ENCODE results near the gene ADGRG4. TPM values are rescaled to one million over a fixed set of nuclear protein-coding genes. Genes with fewer than 3 reads are reported as not detected.

ADGRG4 gene
- total RNA-seq, 2 experiments from 2014 or later, result not detected

DNA sequence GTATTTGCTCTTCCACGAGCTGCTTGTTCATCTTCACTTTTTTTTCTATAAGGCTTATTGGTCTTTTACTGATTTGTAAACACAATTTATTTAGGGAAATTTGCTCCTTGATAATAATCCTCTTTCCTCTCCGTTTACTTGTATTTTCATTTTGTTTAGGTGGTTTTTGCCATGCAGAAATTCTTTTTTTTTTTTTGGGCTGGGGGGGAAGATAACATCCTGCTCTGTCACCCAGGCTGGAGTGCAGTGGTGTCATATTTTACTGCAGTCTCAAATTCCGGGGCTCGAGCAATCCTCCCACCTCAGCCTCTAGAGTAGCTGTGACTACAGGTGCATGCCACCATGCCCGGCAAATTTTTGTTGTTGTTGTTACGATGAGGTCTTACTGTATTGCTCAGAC, 155.4 kb downstream of the ADGRG4 start:
- intact Hi-C loops (cut with DNase I, micrococcal nuclease), result no loop called here

DNA sequence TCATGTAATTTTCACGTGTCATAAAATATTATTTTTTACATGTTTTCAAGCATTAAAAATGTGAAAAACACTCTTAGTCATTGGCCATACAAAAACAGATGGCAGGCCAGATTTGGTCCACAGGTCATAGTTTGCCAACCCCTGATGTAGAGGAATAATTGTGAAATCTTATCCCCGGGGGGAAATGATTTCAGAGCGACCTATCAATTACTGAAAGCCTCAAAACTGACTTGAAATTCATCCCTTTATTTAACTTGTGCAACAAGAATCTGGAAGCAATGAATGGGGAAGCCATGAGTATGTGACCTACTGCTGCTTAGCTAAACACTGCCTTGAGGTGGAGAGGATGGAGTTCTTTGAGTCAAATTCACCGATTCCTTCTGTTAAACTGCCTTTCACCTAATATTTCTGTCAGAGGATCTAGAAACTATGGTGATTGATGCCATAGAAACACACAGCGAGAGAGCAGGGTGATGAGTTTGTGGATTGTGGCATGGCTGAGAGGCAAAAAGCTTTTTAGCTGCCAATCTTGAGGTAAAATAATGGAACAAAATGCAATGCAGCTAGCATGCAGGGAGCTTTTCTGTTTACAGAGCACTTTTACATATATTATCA, 156.6 kb downstream of the ADGRG4 start:
- no peak for ATAC-seq (ENCODE audit: poor library complexity)
- H3K27ac ChIP-seq (ENCODE audit: low read depth in 1 of 2, low read length in 2 of 2), result no peak overlapping the region

More for the DNA sequence above, 155.4 kb downstream of the ADGRG4 start:
- H3K27ac ChIP-seq (ENCODE audit: low read depth in 1 of 2, low read length in 2 of 2), result no peak overlapping the region
- CTCF ChIA-PET, result interaction anchor here (0.6 kb wide), 1 partner anchor 35 kb away, joined by 3 read pairs; no protein-coding TSS in a partner anchor
- POLR2A ChIA-PET, result no interaction called here
- DNase-seq (no peak), ATAC-seq (ENCODE audit: poor library complexity) (no peak)
- H3K9me3 ChIP-seq (ENCODE audit: control insufficient read depth in 1 of 2, insufficient read depth in 1 of 2, low read length in 2 of 2), result no peaks in the 10 kb centered on the region
- Mint-ChIP-seq H3K4me3 (no peak overlapping the region), H3K27ac (no peak overlapping the region), H3K4me1 (ENCODE audit: low read depth) (no peaks in the 10 kb centered on the region), H3K9me3 (no peaks in the 10 kb centered on the region), H3K36me3 (ENCODE audit: low read depth) (no peaks in the 10 kb centered on the region), H3K27me3 (no peaks in the 10 kb centered on the region)
- no peak overlapping the region for H3K4me3 ChIP-seq (ENCODE audit: low read length)
- no peaks in the 10 kb centered on the region for H3K27me3 ChIP-seq (ENCODE audit: control insufficient read depth in 1 of 2, insufficient read depth in 2 of 2, low read length in 2 of 2)
- H3K36me3 ChIP-seq (ENCODE audit: insufficient read depth, low read length), result no peaks in the 10 kb centered on the region
- H3K4me1 ChIP-seq (ENCODE audit: insufficient read depth, low read length), result no peaks in the 10 kb centered on the region
- TF ChIP-seq, protein P1, sequence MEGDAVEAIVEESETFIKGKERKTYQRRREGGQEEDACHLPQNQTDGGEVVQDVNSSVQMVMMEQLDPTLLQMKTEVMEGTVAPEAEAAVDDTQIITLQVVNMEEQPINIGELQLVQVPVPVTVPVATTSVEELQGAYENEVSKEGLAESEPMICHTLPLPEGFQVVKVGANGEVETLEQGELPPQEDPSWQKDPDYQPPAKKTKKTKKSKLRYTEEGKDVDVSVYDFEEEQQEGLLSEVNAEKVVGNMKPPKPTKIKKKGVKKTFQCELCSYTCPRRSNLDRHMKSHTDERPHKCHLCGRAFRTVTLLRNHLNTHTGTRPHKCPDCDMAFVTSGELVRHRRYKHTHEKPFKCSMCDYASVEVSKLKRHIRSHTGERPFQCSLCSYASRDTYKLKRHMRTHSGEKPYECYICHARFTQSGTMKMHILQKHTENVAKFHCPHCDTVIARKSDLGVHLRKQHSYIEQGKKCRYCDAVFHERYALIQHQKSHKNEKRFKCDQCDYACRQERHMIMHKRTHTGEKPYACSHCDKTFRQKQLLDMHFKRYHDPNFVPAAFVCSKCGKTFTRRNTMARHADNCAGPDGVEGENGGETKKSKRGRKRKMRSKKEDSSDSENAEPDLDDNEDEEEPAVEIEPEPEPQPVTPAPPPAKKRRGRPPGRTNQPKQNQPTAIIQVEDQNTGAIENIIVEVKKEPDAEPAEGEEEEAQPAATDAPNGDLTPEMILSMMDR (IDR thresholded peaks at IDR 0.05), result no peak

DNA sequence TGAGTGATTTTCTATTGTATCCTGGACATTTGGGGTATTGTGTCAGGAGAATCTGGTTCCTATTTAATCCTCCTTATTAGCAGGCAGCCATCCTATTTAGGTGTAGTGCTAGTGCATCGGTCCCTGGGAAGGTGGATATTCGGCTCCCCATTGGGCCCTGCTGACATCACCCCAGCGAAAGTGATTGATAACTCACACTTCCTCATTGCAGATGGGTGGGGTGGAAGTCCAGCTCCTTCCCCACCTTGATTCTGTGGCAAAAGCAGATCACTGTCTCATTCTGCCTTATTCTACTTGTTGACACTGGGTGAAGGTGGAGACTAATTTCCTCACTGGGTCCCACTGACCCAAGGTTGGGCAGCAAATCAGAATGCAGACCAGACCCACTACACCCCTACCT, 163.8 kb downstream of the ADGRG4 start:
- Mint-ChIP-seq H3K4me1 (ENCODE audit: low read depth) (no peaks in the 10 kb centered on the region), H3K36me3 (ENCODE audit: low read depth) (no peaks in the 10 kb centered on the region), H3K9me3 (no peaks in the 10 kb centered on the region), H3K27ac (no peak overlapping the region), H3K4me3 (no peak overlapping the region), H3K27me3 (no peaks in the 10 kb centered on the region)
- Histone ChIP-seq H3K27ac (ENCODE audit: low read depth in 1 of 2, low read length in 2 of 2) (no peak overlapping the region), H3K4me1 (ENCODE audit: insufficient read depth, low read length) (no peaks in the 10 kb centered on the region), H3K4me3 (ENCODE audit: low read length) (no peak overlapping the region), H3K9me3 (ENCODE audit: control insufficient read depth in 1 of 2, insufficient read depth in 1 of 2, low read length in 2 of 2) (no peaks in the 10 kb centered on the region), H3K27me3 (ENCODE audit: control insufficient read depth in 1 of 2, insufficient read depth in 2 of 2, low read length in 2 of 2) (no peaks in the 10 kb centered on the region), H3K36me3 (ENCODE audit: insufficient read depth, low read length) (no peaks in the 10 kb centered on the region)
- DNase-seq, result no peak
- TF ChIP-seq, protein P1 (IDR thresholded peaks at IDR 0.05), result no peak
- no peak for ATAC-seq (ENCODE audit: poor library complexity)
- intact Hi-C loops (cut with DNase I, micrococcal nuclease), result no loop called here
- CTCF ChIA-PET, result no interaction called here
- POLR2A ChIA-PET, result no interaction called here

More for the DNA sequence above, 156.6 kb downstream of the ADGRG4 start:
- ChIA-PET POLR2A (no interaction called here), CTCF (no interaction called here)
- Mint-ChIP-seq H3K27ac (no peak overlapping the region), H3K36me3 (ENCODE audit: low read depth) (no peaks in the 10 kb centered on the region), H3K27me3 (no peaks in the 10 kb centered on the region), H3K9me3 (no peaks in the 10 kb centered on the region), H3K4me1 (ENCODE audit: low read depth) (no peaks in the 10 kb centered on the region), H3K4me3 (no peak overlapping the region)
- Histone ChIP-seq H3K9me3 (ENCODE audit: control insufficient read depth in 1 of 2, insufficient read depth in 1 of 2, low read length in 2 of 2) (no peaks in the 10 kb centered on the region), H3K27me3 (ENCODE audit: control insufficient read depth in 1 of 2, insufficient read depth in 2 of 2, low read length in 2 of 2) (no peaks in the 10 kb centered on the region), H3K36me3 (ENCODE audit: insufficient read depth, low read length) (no peaks in the 10 kb centered on the region), H3K4me1 (ENCODE audit: insufficient read depth, low read length) (no peaks in the 10 kb centered on the region), H3K4me3 (ENCODE audit: low read length) (no peak overlapping the region)
- TF ChIP-seq, protein P1 (IDR thresholded peaks at IDR 0.05), result no peak
- intact Hi-C loops (cut with DNase I, micrococcal nuclease), result no loop called here
- no peak for DNase-seq

Other genes starting within 250 kb of the ADGRG4 start
- 10 to 100 TPM; 27.2 to 28.4 TPM for gene FHL1, start 153.4 kb upstream of the ADGRG4 start, total RNA-seq
- gene MAP7D3, start 49.6 kb upstream of the ADGRG4 start, total RNA-seq, result 1 to 10 TPM; 3.2 to 3.7 TPM
- gene BRS3, start 187.0 kb downstream of the ADGRG4 start, total RNA-seq, result not detected
- 10 to 100 TPM; 28.3 to 31.1 TPM for gene HTATSF1, start 196.6 kb downstream of the ADGRG4 start, total RNA-seq
- gene VGLL1, start 231.3 kb downstream of the ADGRG4 start, total RNA-seq, result not detected

Data from CD4-positive, alpha-beta T cell (primary cell).